Spleen (tissue), 7 donors: ENCODE results near the gene SLC25A24.
"Not testable (repeated sequence)": the region's sequence is repeated elsewhere in the genome, so short reads cannot be mapped to it uniquely, and the experiment has no call there.

Experiments
- CTCF ChIP-seq, 11 experiments: fragments of 200-600 bp in 7 of 11; fragments of 450-650 bp in 4 of 11; sonication (generic) in 4 of 11; IDR thresholded peaks in 8 of 11; conservative IDR thresholded peaks in 3 of 11; 1 replicate in 7 of 11; 2 replicates in 4 of 11; pipeline versions ENCODE4 v1.4.0 to v1.8.0; 2016 to 2021; ENCODE audit warnings: antibody characterized with exemption in 11 of 11, inconsistent platforms in 4 of 11, mild to moderate bottlenecking in 1 of 11
- POLR2A ChIP-seq, 3 donors: fragments of 450-650 bp; IDR thresholded peaks; one replicate each; pipeline ENCODE4 v1.5.1; 2017; ENCODE audit warnings: antibody characterized with exemption in 3 of 3, mild to moderate bottlenecking in 1 of 3
- POLR2AphosphoS5 ChIP-seq, 3 donors: sonication (generic); formaldehyde crosslinking; IDR thresholded peaks; one replicate each; pipeline ENCODE4 v1.5.1; 2017; ENCODE audit warnings: antibody characterized with exemption in 3 of 3
- donor health status: DM: no; HTN: no; CAD: no; lungs with moderate emphysema.
- donor health status: DM: no; HTN: no; CAD: no.
- donor health status: DM: no; HTN: no; CAD: no.

GRCh38 chr1:108232183-108232582, 32.0 kb upstream of the SLC25A24 start:
- not testable (repeated sequence) for TF ChIP-seq POLR2A (IDR thresholded peaks at IDR 0.05); CTCF (IDR thresholded peaks at IDR 0.05 in 8 of 11, conservative IDR thresholded peaks at IDR 0.05 in 3 of 11); POLR2AphosphoS5 (IDR thresholded peaks at IDR 0.05)
